Panc1 (cell line): ENCODE data around the gene RCOR3. TPM values are rescaled to one million over a fixed set of nuclear protein-coding genes. Genes with fewer than 3 reads are reported as not detected.

ENCODE experiments used
- ATAC-seq: fragments of 200-7000 bp; cut with Tn5 transposase; 2 replicates; pipeline ENCODE4 v1.9.1; 2020; ENCODE audit warnings: mild to moderate bottlenecking, moderate library complexity
- BruUV-seq: library from RNA; stranded (reverse); fragments of 400-500 nt; replicated peaks from 2 replicates; lab custom pipeline; 2021; lab: Mats Ljungman, UMichigan
- CTCF ChIA-PET: fragments of 300-600 bp; sonication (Branson Sonifier 250); formaldehyde crosslinking; loops from one replicate; lab custom pipeline; 2022; ENCODE audit warnings: antibody characterized with exemption; lab: Charles Lee
- POLR2A ChIA-PET: fragments of 300-600 bp; sonication (Branson Sonifier 250); formaldehyde crosslinking; loops from one replicate; lab custom pipeline; 2022; ENCODE audit warnings: antibody characterized with exemption; lab: Charles Lee
- DNase-seq: peaks from one replicate; pipeline ENCODE4 v3.0.0-alpha.2; 2010; ENCODE audit warnings: low read depth, low spot score
- H3K27ac ChIP-seq: 2 replicates; pipeline ENCODE4 v1.5.1; 2011; ENCODE audit warnings: mild to moderate bottlenecking, low read length, inconsistent platforms
- H3K27me3 ChIP-seq: fragments of 200-500 bp; sonication (Bioruptor generic); 2 replicates; pipeline ENCODE4 v1.6.0; 2014; ENCODE audit warnings: low read length, inconsistent platforms; ENCODE audit not compliant: control insufficient read depth, insufficient read depth
- H3K36me3 ChIP-seq: fragments of 200-500 bp; sonication (Bioruptor generic); 2 replicates; pipeline ENCODE4 v1.5.1; 2014; ENCODE audit warnings: inconsistent platforms, mild to moderate bottlenecking, low read length, moderate library complexity; ENCODE audit not compliant: control insufficient read depth, insufficient read depth
- H3K4me1 ChIP-seq: 2 replicates; pipeline ENCODE4 v1.5.1; 2011; ENCODE audit warnings: inconsistent platforms, mild to moderate bottlenecking, low read length, moderate library complexity; ENCODE audit not compliant: control insufficient read depth, insufficient read depth
- H3K4me3 ChIP-seq, 2 experiments: 2 replicates each; pipeline ENCODE4 v1.5.1; 2011 to 2012; ENCODE audit warnings: low read depth in 2 of 2, low read length in 2 of 2, mild to moderate bottlenecking in 2 of 2, inconsistent platforms in 1 of 2, moderate library complexity in 1 of 2
- H3K9me3 ChIP-seq: fragments of 200-500 bp; sonication (Bioruptor generic); 2 replicates; pipeline ENCODE4 v1.5.1; 2014; ENCODE audit warnings: low read depth, mild to moderate bottlenecking, inconsistent platforms, low read length, moderate library complexity; ENCODE audit not compliant: control insufficient read depth, insufficient read depth
- CTCF ChIP-seq: fragments of 450-650 bp; IDR thresholded peaks from 2 replicates; pipeline ENCODE4 v1.5.1; 2017; ENCODE audit warnings: mild to moderate bottlenecking
- POLR2AphosphoS5 ChIP-seq: IDR thresholded peaks from 2 replicates; pipeline ENCODE4 v1.6.1; 2012; ENCODE audit warnings: mild to moderate bottlenecking, low read depth, low read length, moderate library complexity
- REST ChIP-seq, 2 experiments: IDR thresholded peaks; 2 replicates each; pipeline ENCODE4 v1.6.1; 2011 to 2012; ENCODE audit warnings: low read depth in 2 of 2, control low read depth in 1 of 2, low read length in 1 of 2, mild to moderate bottlenecking in 1 of 2, moderate library complexity in 1 of 2; ENCODE audit not compliant: insufficient read depth in 1 of 2
- SIN3A ChIP-seq: IDR thresholded peaks from 2 replicates; pipeline ENCODE4 v1.6.1; 2012; ENCODE audit warnings: low read depth, mild to moderate bottlenecking, low read length, moderate library complexity, borderline replicate concordance; ENCODE audit not compliant: insufficient read depth
- TCF7L2 ChIP-seq: IDR thresholded peaks from 2 replicates; pipeline ENCODE4 v1.6.1; 2011; ENCODE audit warnings: mild to moderate bottlenecking, low read depth, low read length, inconsistent platforms
- in situ Hi-C: cut with HindIII; loops from 2 replicates; pipeline ENCODE4 v1.10.0; 2016; ENCODE audit warnings: low sequenced_read_pairs, low pct_unique_long_range_greater_than_20kb
- intact Hi-C: fragments of 100-400 bp; cut with micrococcal nuclease; formaldehyde crosslinking; loops from one replicate; pipeline ENCODE4 v1.10.0; 2022; ENCODE audit not compliant: unreplicated experiment
- total RNA-seq: library from RNA; stranded (reverse); gene quantifications from one replicate; pipeline ENCODE4 v1.2.1, GENCODE V29; 2021; ENCODE audit not compliant: unreplicated experiment

The RCOR3 gene
- total RNA-seq, 1 experiment from 2014 or later: 40.4 TPM

GRCh38 chr1:211305044-211305443 lies 45.9 kb downstream of the RCOR3 start:
- in situ Hi-C loops: no loop called here

GRCh38 chr1:211309617-211310016 lies 50.5 kb downstream of the RCOR3 start:
- CTCF ChIA-PET: no interaction called here
- intact Hi-C loops (no loop called here), in situ Hi-C loops (no loop called here)
- H3K27ac ChIP-seq: no peak overlapping the region
- H3K36me3 ChIP-seq: peaks cover 34% of the 10 kb centered on the region
- TF ChIP-seq TCF7L2: no peak
- BruUV-seq: no TSS peak
- POLR2A ChIA-PET: no interaction called here
- no peaks in the 10 kb centered on the region for H3K27me3 ChIP-seq
- no peaks in the 10 kb centered on the region for H3K9me3 ChIP-seq
- ATAC-seq (no peak), DNase-seq (no peak)
- H3K4me3 ChIP-seq: no peak overlapping the region
- no peaks in the 10 kb centered on the region for H3K4me1 ChIP-seq

More at GRCh38 chr1:211305044-211305443, 45.9 kb downstream of the RCOR3 start:
- ATAC-seq (no peak), DNase-seq (no peak)
- H3K27me3 ChIP-seq: no peaks in the 10 kb centered on the region
- no peak overlapping the region for H3K27ac ChIP-seq
- no peak overlapping the region for H3K4me3 ChIP-seq
- ChIA-PET POLR2A (no interaction called here), CTCF (no interaction called here)
- H3K36me3 ChIP-seq: peaks cover 40% of the 10 kb centered on the region
- BruUV-seq: no TSS peak
- no peaks in the 10 kb centered on the region for H3K4me1 ChIP-seq
- H3K9me3 ChIP-seq: no peaks in the 10 kb centered on the region
- intact Hi-C loops: no loop called here
- TF ChIP-seq TCF7L2 (no peak), CTCF (no peak), POLR2AphosphoS5 (no peak), SIN3A (no peak), REST (IDR thresholded peaks at IDR 0.05; ENCODE audit: insufficient read depth in 1 of 2, low read depth in 2 of 2, low read length in 1 of 2) (no peak)

GRCh38 chr1:211313392-211313791 lies 54.2 kb downstream of the RCOR3 start:
- CTCF ChIA-PET: no interaction called here
- Histone ChIP-seq H3K36me3 (peaks cover 23% of the 10 kb centered on the region), H3K4me3 (no peak overlapping the region), H3K27ac (no peak overlapping the region), H3K4me1 (no peaks in the 10 kb centered on the region), H3K27me3 (no peaks in the 10 kb centered on the region), H3K9me3 (no peaks in the 10 kb centered on the region)
- in situ Hi-C loops (no loop called here), intact Hi-C loops (no loop called here)
- BruUV-seq: no TSS peak
- POLR2A ChIA-PET: no interaction called here
- DNase-seq: no peak
- no peak for ATAC-seq
- no peak for TF ChIP-seq REST (IDR thresholded peaks at IDR 0.05; ENCODE audit: insufficient read depth in 1 of 2, low read depth in 2 of 2, low read length in 1 of 2)
- TF ChIP-seq SIN3A: no peak
- no peak for TF ChIP-seq CTCF
- no peak for TF ChIP-seq TCF7L2
- TF ChIP-seq POLR2AphosphoS5: no peak
